Mesenchymal stem cell (in vitro differentiated cells and primary cell): ENCODE results near the gene NEDD8.
A peak's percentile ranks its signal among the peaks of the same experiment; 100 is the strongest.

ENCODE experiments used
- DNase-seq: peaks from one replicate; pipeline ENCODE4 v3.0.0-alpha.2; 2013
- H2AFZ ChIP-seq: one replicate; pipeline ENCODE4 v1.6.1; 2013; ENCODE audit warnings: low read depth, mild to moderate bottlenecking, control low read depth, inconsistent platforms, low read length, moderate library complexity
- H2AK5ac ChIP-seq: 2 replicates; pipeline ENCODE4 v1.6.1; 2013; ENCODE audit warnings: low read length, moderate library complexity, mild to moderate bottlenecking, inconsistent platforms; ENCODE audit not compliant: severe bottlenecking
- H2BK120ac ChIP-seq: one replicate; pipeline ENCODE4 v1.6.1; 2013; ENCODE audit warnings: low read depth, mild to moderate bottlenecking, inconsistent platforms, low read length, moderate library complexity
- H2BK12ac ChIP-seq, 2 experiments: one replicate each; pipeline ENCODE4 v1.6.1; 2013; ENCODE audit warnings: inconsistent platforms in 2 of 2, low read length in 2 of 2, mild to moderate bottlenecking in 2 of 2, moderate library complexity in 2 of 2, control low read depth in 1 of 2
- H2BK15ac ChIP-seq: one replicate; pipeline ENCODE4 v1.6.1; 2013; ENCODE audit warnings: mild to moderate bottlenecking, low read depth, inconsistent platforms; ENCODE audit not compliant: poor library complexity, severe bottlenecking
- H2BK5ac ChIP-seq: 2 replicates; pipeline ENCODE4 v1.6.1; 2013; ENCODE audit warnings: low read depth, mild to moderate bottlenecking, low read length, control low read depth, inconsistent platforms; ENCODE audit not compliant: poor library complexity, severe bottlenecking
- H3K14ac ChIP-seq, 2 experiments: one replicate each; pipeline ENCODE4 v1.6.1; 2013; ENCODE audit warnings: inconsistent platforms in 2 of 2, low read length in 2 of 2, control low read depth in 1 of 2, mild to moderate bottlenecking in 1 of 2, moderate library complexity in 1 of 2
- H3K18ac ChIP-seq, 2 experiments: one replicate each; pipeline ENCODE4 v1.6.1; 2013; ENCODE audit warnings: inconsistent platforms in 2 of 2, low read length in 2 of 2, control low read depth in 1 of 2, low read depth in 1 of 2, mild to moderate bottlenecking in 1 of 2
- H3K23ac ChIP-seq, 2 experiments: one replicate each; pipeline ENCODE4 v1.6.1; 2013; ENCODE audit warnings: inconsistent platforms in 2 of 2, low read length in 2 of 2, mild to moderate bottlenecking in 2 of 2, moderate library complexity in 2 of 2, control low read depth in 1 of 2
- H3K27ac ChIP-seq: 2 replicates; pipeline ENCODE4 v1.5.1; 2013; ENCODE audit warnings: mild to moderate bottlenecking, moderate library complexity, low read length, control low read depth, inconsistent platforms; ENCODE audit not compliant: poor library complexity, severe bottlenecking
- H3K27me3 ChIP-seq, 2 experiments: 2 replicates each; pipeline versions ENCODE4 v1.6.1 to v1.7.0; 2013; ENCODE audit warnings: low read length in 2 of 2, mild to moderate bottlenecking in 2 of 2, moderate library complexity in 2 of 2, control low read depth in 1 of 2, inconsistent platforms in 1 of 2; ENCODE audit not compliant: control insufficient read depth in 1 of 2, insufficient read depth in 1 of 2
- H3K36me3 ChIP-seq, 2 experiments: 2 replicates each; pipeline versions ENCODE4 v1.6.1 to v1.7.0; 2013; ENCODE audit warnings: low read length in 2 of 2, control low read depth in 1 of 2, inconsistent platforms in 1 of 2, low read depth in 1 of 2, mild to moderate bottlenecking in 1 of 2; ENCODE audit not compliant: insufficient read depth in 2 of 2, control insufficient read depth in 1 of 2
- H3K4ac ChIP-seq, 2 experiments: one replicate each; pipeline ENCODE4 v1.6.1; 2013; ENCODE audit warnings: inconsistent platforms in 2 of 2, low read length in 2 of 2, mild to moderate bottlenecking in 2 of 2, moderate library complexity in 2 of 2, control low read depth in 1 of 2, low read depth in 1 of 2
- H3K4me1 ChIP-seq: 2 replicates; pipeline ENCODE4 v1.6.1; 2013; ENCODE audit warnings: low read depth, low read length, control low read depth; ENCODE audit not compliant: control insufficient read depth, insufficient read depth
- H3K4me2 ChIP-seq: 2 replicates; pipeline ENCODE4 v1.6.1; 2013; ENCODE audit warnings: low read length, mild to moderate bottlenecking, inconsistent platforms; ENCODE audit not compliant: poor library complexity, severe bottlenecking
- H3K4me3 ChIP-seq, 2 experiments: 2 replicates each; pipeline versions ENCODE4 v1.5.1 to v1.7.0; 2013; ENCODE audit warnings: low read length in 2 of 2, mild to moderate bottlenecking in 2 of 2, control low read depth in 1 of 2, low read depth in 1 of 2; ENCODE audit not compliant: insufficient read depth in 1 of 2
- H3K79me1 ChIP-seq: replicated peaks from 2 replicates; pipeline ENCODE4 v1.6.1; 2013; ENCODE audit warnings: mild to moderate bottlenecking, control low read depth, low read length, inconsistent platforms; ENCODE audit not compliant: poor library complexity, severe bottlenecking
- H3K9ac ChIP-seq: 2 replicates; pipeline ENCODE4 v1.7.0; 2013; ENCODE audit warnings: mild to moderate bottlenecking, low read length, moderate library complexity
- H3K9me3 ChIP-seq: 2 replicates; pipeline ENCODE4 v1.7.0; 2013; ENCODE audit warnings: mild to moderate bottlenecking, low read length; ENCODE audit not compliant: control insufficient read depth
- H4K8ac ChIP-seq: one replicate; pipeline ENCODE4 v1.6.1; 2013; ENCODE audit warnings: inconsistent platforms, mild to moderate bottlenecking, low read length, moderate library complexity
- H4K91ac ChIP-seq: one replicate; pipeline ENCODE4 v1.6.1; 2013; ENCODE audit warnings: mild to moderate bottlenecking, low read length, inconsistent platforms
- WGBS: methylation state at CpG from one replicate; pipeline ENCODE4 v1.1.7; 2013; ENCODE audit warnings: mixed read lengths; 5-methylcytosine and 5-hydroxymethylcytosine counted together

Gene NEDD8

GRCh38 chr14:24234095-24235005 is 2.2 kb upstream of the NEDD8 start:
- no peak for DNase-seq
- Histone ChIP-seq H3K79me1 (peaks cover 30% of the 10 kb centered on the region), H3K4me2 (no peak overlapping the region), H2BK120ac (no peak overlapping the region), H3K4me3 (peak overlapping the region in 1 of 2 experiments; percentile 99), H3K27ac (no peak overlapping the region), H3K14ac (no peak overlapping the region), H3K4ac (no peak overlapping the region), H2AFZ (no peak overlapping the region), H3K9me3 (no peaks in the 10 kb centered on the region), H3K23ac (no peak overlapping the region), H3K27me3 (no peaks in the 10 kb centered on the region), H4K91ac (no peak overlapping the region), H2BK5ac (no peak overlapping the region), H3K36me3 (peaks cover 27 to 59% of the 10 kb centered on the region in 2 experiments), H3K9ac (peak overlapping the region; percentile 98), H4K8ac (no peak overlapping the region), H3K18ac (no peak overlapping the region), H2BK12ac (no peak overlapping the region), H2AK5ac (no peak overlapping the region), H3K4me1 (peaks cover 14% of the 10 kb centered on the region), H2BK15ac (no peak overlapping the region)
- 100% methylated on average over 3 of the region's 3 CpGs for WGBS

GRCh38 chr14:24233538-24233866 is 1.3 kb upstream of the NEDD8 start:
- DNase-seq: no peak
- Histone ChIP-seq H2BK12ac (peak overlapping the region; percentile 1 to 45), H3K27ac (no peak overlapping the region), H3K36me3 (peaks cover 24 to 51% of the 10 kb centered on the region in 2 experiments), H3K79me1 (peaks cover 29% of the 10 kb centered on the region), H4K8ac (peak overlapping the region; percentile 93), H4K91ac (no peak overlapping the region), H2AK5ac (peak overlapping the region; percentile 64), H2AFZ (no peak overlapping the region), H2BK15ac (no peak overlapping the region), H3K4me1 (peaks cover 12% of the 10 kb centered on the region), H3K9me3 (no peaks in the 10 kb centered on the region), H2BK5ac (no peak overlapping the region), H3K27me3 (no peaks in the 10 kb centered on the region), H3K4me3 (peak overlapping the region in 1 of 2 experiments; percentile 99), H3K4ac (peak overlapping the region in 1 of 2 experiments; percentile 95), H3K4me2 (peak overlapping the region; percentile 70), H3K18ac (no peak overlapping the region), H3K9ac (peak overlapping the region; percentile 98), H2BK120ac (no peak overlapping the region), H3K14ac (no peak overlapping the region), H3K23ac (no peak overlapping the region)
- 86% methylated on average over 2 of the region's 2 CpGs for WGBS

DNA sequence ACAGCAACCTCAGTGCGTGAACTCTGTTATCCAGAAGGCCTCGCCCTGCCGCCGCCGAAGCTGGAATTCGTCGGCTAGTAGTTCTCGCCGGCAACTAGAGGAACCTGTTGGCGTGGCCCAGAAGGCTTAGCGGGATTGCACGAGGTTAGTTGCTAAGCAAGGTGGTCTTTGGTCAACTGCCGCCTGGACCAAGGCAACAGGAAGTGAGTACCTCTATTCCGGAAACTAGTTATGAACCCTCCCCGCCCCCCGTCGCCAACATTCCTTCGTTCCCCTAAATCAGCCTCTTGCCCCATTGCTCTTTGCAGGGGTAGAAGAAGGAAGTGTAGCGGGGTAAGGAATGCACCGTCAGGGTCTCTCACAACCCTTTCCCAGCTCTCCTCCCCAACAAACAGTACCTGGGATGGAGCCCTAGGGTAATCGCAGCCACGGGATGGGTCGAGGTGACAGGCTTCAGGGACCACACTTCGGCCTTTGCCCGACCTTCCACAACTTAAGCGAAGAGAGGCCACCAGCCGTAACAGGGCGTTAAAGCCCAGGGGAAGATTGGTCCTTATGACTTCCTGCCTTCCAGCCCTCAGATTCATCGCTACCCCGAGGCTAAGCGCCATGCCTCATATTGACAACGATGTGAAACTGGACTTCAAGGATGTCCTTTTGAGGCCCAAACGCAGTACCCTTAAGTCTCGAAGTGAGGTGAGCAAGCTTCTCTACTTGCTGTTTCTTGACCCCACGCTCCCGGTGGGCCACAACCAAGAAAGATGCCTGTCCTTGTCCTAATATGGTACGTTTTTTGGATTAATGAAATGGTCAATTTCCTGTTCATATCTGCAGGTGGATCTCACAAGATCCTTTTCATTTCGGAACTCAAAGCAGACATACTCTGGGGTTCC is 724 bp upstream of the NEDD8 start, which contains the start of gene GMPR2:
TSS of gene GMPR2 (plus strand) at position 285 of the 893 bp plus-strand sequence. CDS start at position 610, 325 bp downstream.
- Histone ChIP-seq H3K27me3 (no peaks in the 10 kb centered on the region), H3K4me3 (peak within 1 kb of the TSS; percentile 83 to 99), H2BK5ac (peak within 1 kb of the TSS; percentile 80), H2BK15ac (peak within 1 kb of the TSS; percentile 90), H2AK5ac (peak within 1 kb of the TSS; percentile 64), H3K9me3 (no peaks in the 10 kb centered on the region), H3K36me3 (peaks cover 24 to 51% of the 10 kb centered on the region in 2 experiments), H3K4me1 (peaks cover 9% of the 10 kb centered on the region), H2BK120ac (peak within 1 kb of the TSS; percentile 77), H3K4me2 (peak within 1 kb of the TSS; percentile 75), H3K23ac (peak within 1 kb of the TSS in 1 of 2 experiments; percentile 37), H3K9ac (peak within 1 kb of the TSS; percentile 98), H2BK12ac (peak within 1 kb of the TSS; percentile 1 to 45), H4K8ac (peak within 1 kb of the TSS; percentile 93), H2AFZ (peak within 1 kb of the TSS; percentile 74), H3K4ac (peak within 1 kb of the TSS; percentile 95 to 97), H3K79me1 (peaks cover 26% of the 10 kb centered on the region), H3K18ac (peak within 1 kb of the TSS; percentile 96), H3K14ac (peak within 1 kb of the TSS in 1 of 2 experiments; percentile 85), H4K91ac (peak within 1 kb of the TSS; percentile 88), H3K27ac (peak within 1 kb of the TSS; percentile 99)
- 10% methylated on average over 33 of the region's 38 CpGs for WGBS
- peak; percentile 26 for DNase-seq
